ENCODE measurements around the gene DMBX1.

Gene DMBX1

GRCh38 chr1:46516200-46516950 is 26.7 kb downstream of the DMBX1 start:
- no peak overlapping the region for H4K8ac ChIP-seq (ENCODE audit: low read depth, low read length)
- H3K4me3 ChIP-seq (ENCODE audit: low read length in 2 of 2) = no peak overlapping the region
- no peak overlapping the region for H2BK120ac ChIP-seq (ENCODE audit: low read depth, low read length)
- no peak overlapping the region for H3K23ac ChIP-seq (ENCODE audit: low read depth, low read length, poor library complexity)
- no peak overlapping the region for H2AFZ ChIP-seq (ENCODE audit: low read length)
- no peaks in the 10 kb centered on the region for H3K9me3 ChIP-seq (replicated peaks in 1 of 2; ENCODE audit: control insufficient read depth in 2 of 2, insufficient read depth in 1 of 2, low read depth in 1 of 2, low read length in 2 of 2)
- no peak overlapping the region for H2BK5ac ChIP-seq (ENCODE audit: low read length)
- WGBS, 2 donors (ENCODE audit: extremely low coverage in 2 of 2, insufficient read length in 2 of 2, insufficient replicate concordance in 1 of 2) = no CpG with 5 or more reads among the region's 12 CpGs
- no peak overlapping the region for H2BK12ac ChIP-seq (ENCODE audit: low read length)
- H3K36me3 ChIP-seq (replicated peaks in 1 of 2; ENCODE audit: control insufficient read depth in 2 of 2, insufficient read depth in 2 of 2, low read length in 2 of 2) = no peaks in the 10 kb centered on the region
- no peak overlapping the region for H2BK15ac ChIP-seq (ENCODE audit: low read length)
- peaks cover 8 to 40% of the 10 kb centered on the region in 2 donors for H3K4me1 ChIP-seq (ENCODE audit: control insufficient read depth in 2 of 2, insufficient read depth in 1 of 2, low read depth in 1 of 2, low read length in 2 of 2)
- no peak for DNase-seq (ENCODE audit: low spot score)
- H3K79me1 ChIP-seq (ENCODE audit: low read depth, low read length) = no peaks in the 10 kb centered on the region
- H3K9ac ChIP-seq (ENCODE audit: low read depth, low read length, poor library complexity) = no peak overlapping the region
- H3K14ac ChIP-seq (ENCODE audit: low read length) = no peak overlapping the region
- no peak overlapping the region for H4K91ac ChIP-seq (ENCODE audit: low read depth, low read length, poor library complexity)
- no peak overlapping the region for H3K4ac ChIP-seq (ENCODE audit: low read length)
- no peak overlapping the region for H3K4me2 ChIP-seq (ENCODE audit: insufficient read depth, low read length, poor library complexity, severe bottlenecking)
- H2AK5ac ChIP-seq (ENCODE audit: low read depth, low read length) = no peak overlapping the region
- H3K27me3 ChIP-seq (ENCODE audit: control insufficient read depth in 3 of 3, insufficient read depth in 3 of 3, low read depth in 1 of 3, low read length in 3 of 3) = peaks cover 0 to 90% (median 9%) of the 10 kb centered on the region in 3 experiments
- peak overlapping the region; percentile 6 for H3K18ac ChIP-seq (ENCODE audit: low read length)
- no peak overlapping the region for H3K27ac ChIP-seq (replicated peaks; ENCODE audit: low read length)

- Histone ChIP-seq H2AFZ (ENCODE audit: low read length) (no peak overlapping the region), H3K4ac (ENCODE audit: low read length) (no peak overlapping the region), H3K4me1 (ENCODE audit: control insufficient read depth in 2 of 2, insufficient read depth in 1 of 2, low read depth in 1 of 2, low read length in 2 of 2) (peaks cover 8 to 40% of the 10 kb centered on the region in 2 donors), H3K36me3 (replicated peaks in 1 of 2; ENCODE audit: control insufficient read depth in 2 of 2, insufficient read depth in 2 of 2, low read length in 2 of 2) (no peaks in the 10 kb centered on the region), H3K14ac (ENCODE audit: low read length) (no peak overlapping the region), H2BK12ac (ENCODE audit: low read length) (peak overlapping the region; percentile 12), H2AK5ac (ENCODE audit: low read depth, low read length) (no peak overlapping the region), H4K91ac (ENCODE audit: low read depth, low read length, poor library complexity) (no peak overlapping the region), H3K23ac (ENCODE audit: low read depth, low read length, poor library complexity) (no peak overlapping the region), H3K9me3 (replicated peaks in 1 of 2; ENCODE audit: control insufficient read depth in 2 of 2, insufficient read depth in 1 of 2, low read depth in 1 of 2, low read length in 2 of 2) (no peaks in the 10 kb centered on the region), H2BK15ac (ENCODE audit: low read length) (no peak overlapping the region), H2BK5ac (ENCODE audit: low read length) (no peak overlapping the region), H3K4me2 (ENCODE audit: insufficient read depth, low read length, poor library complexity, severe bottlenecking) (peak overlapping the region; percentile 14), H3K9ac (ENCODE audit: low read depth, low read length, poor library complexity) (no peak overlapping the region), H3K4me3 (ENCODE audit: low read length in 2 of 2) (no peak overlapping the region), H4K8ac (ENCODE audit: low read depth, low read length) (no peak overlapping the region), H3K79me1 (ENCODE audit: low read depth, low read length) (no peaks in the 10 kb centered on the region), H3K18ac (ENCODE audit: low read length) (peak overlapping the region; percentile 50), H3K27me3 (ENCODE audit: control insufficient read depth in 3 of 3, insufficient read depth in 3 of 3, low read depth in 1 of 3, low read length in 3 of 3) (peaks cover 0 to 90% (median 11%) of the 10 kb centered on the region in 3 experiments), H3K27ac (replicated peaks; ENCODE audit: low read length) (no peak overlapping the region), H2BK120ac (ENCODE audit: low read depth, low read length) (no peak overlapping the region)
- peak; percentile 54 for DNase-seq (ENCODE audit: low spot score)
- WGBS, 2 donors (ENCODE audit: extremely low coverage in 2 of 2, insufficient read length in 2 of 2, insufficient replicate concordance in 1 of 2) = no CpG with 5 or more reads among the region's 10 CpGs
These were observed 27.5 kb downstream of the DMBX1 start for GRCh38 chr1:46517010-46517600.

- Histone ChIP-seq H3K36me3 (replicated peaks in 1 of 2; ENCODE audit: control insufficient read depth in 2 of 2, insufficient read depth in 2 of 2, low read length in 2 of 2) (no peaks in the 10 kb centered on the region), H2BK15ac (ENCODE audit: low read length) (no peak overlapping the region), H3K9me3 (replicated peaks in 1 of 2; ENCODE audit: control insufficient read depth in 2 of 2, insufficient read depth in 1 of 2, low read depth in 1 of 2, low read length in 2 of 2) (no peaks in the 10 kb centered on the region), H3K27ac (replicated peaks; ENCODE audit: low read length) (no peak overlapping the region), H2BK120ac (ENCODE audit: low read depth, low read length) (no peak overlapping the region), H3K4me1 (ENCODE audit: control insufficient read depth in 2 of 2, insufficient read depth in 1 of 2, low read depth in 1 of 2, low read length in 2 of 2) (peaks cover 8 to 48% of the 10 kb centered on the region in 2 donors), H2AFZ (ENCODE audit: low read length) (no peak overlapping the region), H2AK5ac (ENCODE audit: low read depth, low read length) (peak overlapping the region; percentile 48), H3K27me3 (ENCODE audit: control insufficient read depth in 3 of 3, insufficient read depth in 3 of 3, low read depth in 1 of 3, low read length in 3 of 3) (peaks cover 0 to 90% (median 18%) of the 10 kb centered on the region in 3 experiments), H2BK5ac (ENCODE audit: low read length) (no peak overlapping the region), H4K8ac (ENCODE audit: low read depth, low read length) (no peak overlapping the region), H2BK12ac (ENCODE audit: low read length) (no peak overlapping the region), H3K18ac (ENCODE audit: low read length) (peak overlapping the region; percentile 23), H3K9ac (ENCODE audit: low read depth, low read length, poor library complexity) (no peak overlapping the region), H3K4me3 (ENCODE audit: low read length in 2 of 2) (no peak overlapping the region), H3K23ac (ENCODE audit: low read depth, low read length, poor library complexity) (no peak overlapping the region), H4K91ac (ENCODE audit: low read depth, low read length, poor library complexity) (no peak overlapping the region), H3K4me2 (ENCODE audit: insufficient read depth, low read length, poor library complexity, severe bottlenecking) (no peak overlapping the region), H3K79me1 (ENCODE audit: low read depth, low read length) (no peaks in the 10 kb centered on the region), H3K14ac (ENCODE audit: low read length) (no peak overlapping the region), H3K4ac (ENCODE audit: low read length) (no peak overlapping the region)
- WGBS, 2 donors (ENCODE audit: extremely low coverage in 2 of 2, insufficient read length in 2 of 2, insufficient replicate concordance in 1 of 2) = 100% methylated on average over 1 of the region's 4 CpGs; no CpG with 5 or more reads in 1 of the 2 donors
- no peak for DNase-seq (ENCODE audit: low spot score)
These were observed 28.4 kb downstream of the DMBX1 start for GRCh38 chr1:46517932-46518498.

GRCh38 chr1:46519209-46519608 is 29.6 kb downstream of the DMBX1 start:
- DNase-seq (ENCODE audit: low spot score) = no peak
- WGBS, 2 donors (ENCODE audit: extremely low coverage in 2 of 2, insufficient read length in 2 of 2, insufficient replicate concordance in 1 of 2) = no CpG with 5 or more reads among the region's 4 CpGs

More at GRCh38 chr1:46519209-46519608, 29.6 kb downstream of the DMBX1 start:
- H3K9me3 ChIP-seq (replicated peaks in 1 of 2; ENCODE audit: control insufficient read depth in 2 of 2, insufficient read depth in 1 of 2, low read depth in 1 of 2, low read length in 2 of 2) = no peaks in the 10 kb centered on the region
- H2AK5ac ChIP-seq (ENCODE audit: low read depth, low read length) = no peak overlapping the region
- no peak overlapping the region for H3K27ac ChIP-seq (replicated peaks; ENCODE audit: low read length)
- H3K4me2 ChIP-seq (ENCODE audit: insufficient read depth, low read length, poor library complexity, severe bottlenecking) = no peak overlapping the region
- peaks cover 0 to 91% (median 19%) of the 10 kb centered on the region in 3 experiments for H3K27me3 ChIP-seq (ENCODE audit: control insufficient read depth in 3 of 3, insufficient read depth in 3 of 3, low read depth in 1 of 3, low read length in 3 of 3)
- peaks cover 8 to 48% of the 10 kb centered on the region in 2 donors for H3K4me1 ChIP-seq (ENCODE audit: control insufficient read depth in 2 of 2, insufficient read depth in 1 of 2, low read depth in 1 of 2, low read length in 2 of 2)
- H3K79me1 ChIP-seq (ENCODE audit: low read depth, low read length) = no peaks in the 10 kb centered on the region
- H2BK120ac ChIP-seq (ENCODE audit: low read depth, low read length) = no peak overlapping the region
- no peak overlapping the region for H3K4me3 ChIP-seq (ENCODE audit: low read length in 2 of 2)
- H2BK15ac ChIP-seq (ENCODE audit: low read length) = no peak overlapping the region
- H3K14ac ChIP-seq (ENCODE audit: low read length) = no peak overlapping the region
- H2BK12ac ChIP-seq (ENCODE audit: low read length) = no peak overlapping the region
- H3K36me3 ChIP-seq (replicated peaks in 1 of 2; ENCODE audit: control insufficient read depth in 2 of 2, insufficient read depth in 2 of 2, low read length in 2 of 2) = no peaks in the 10 kb centered on the region
- no peak overlapping the region for H3K4ac ChIP-seq (ENCODE audit: low read length)
- no peak overlapping the region for H2BK5ac ChIP-seq (ENCODE audit: low read length)
- no peak overlapping the region for H4K8ac ChIP-seq (ENCODE audit: low read depth, low read length)
- H2AFZ ChIP-seq (ENCODE audit: low read length) = no peak overlapping the region
- H3K9ac ChIP-seq (ENCODE audit: low read depth, low read length, poor library complexity) = no peak overlapping the region
- H3K23ac ChIP-seq (ENCODE audit: low read depth, low read length, poor library complexity) = no peak overlapping the region
- H3K18ac ChIP-seq (ENCODE audit: low read length) = peak overlapping the region; percentile 76
- H4K91ac ChIP-seq (ENCODE audit: low read depth, low read length, poor library complexity) = no peak overlapping the region
